NCI-H748 (cell line): ENCODE results near the gene SNRNP25.

Experiments used
- DNase-seq: peaks from one replicate; lab custom pipeline; 2025; ENCODE audit not compliant: unreplicated experiment; lab: John Stamatoyannopoulos, UW

Gene SNRNP25

DNA sequence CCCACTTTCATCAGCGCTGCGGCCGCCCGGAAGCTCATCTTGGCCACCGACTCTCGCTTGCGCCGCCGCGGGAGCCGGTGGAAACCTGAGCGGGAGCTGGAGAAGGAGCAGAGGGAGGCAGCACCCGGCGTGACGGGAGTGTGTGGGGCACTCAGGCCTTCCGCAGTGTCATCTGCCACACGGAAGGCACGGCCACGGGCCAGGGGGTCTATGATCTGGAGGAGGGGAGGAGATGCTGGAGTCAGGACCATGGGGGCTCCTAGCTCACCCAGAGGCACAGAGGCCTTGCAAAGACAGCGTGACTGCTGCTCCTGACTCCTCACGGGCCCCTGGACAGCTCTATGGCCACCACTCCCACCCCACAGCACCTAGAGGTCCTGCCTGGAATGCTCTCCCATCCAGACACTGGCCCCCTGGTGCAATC lies 9.4 kb downstream of the SNRNP25 start:
- no peak for DNase-seq

- no peak for DNase-seq
Observed at GRCh38 chr16:63466-63865, 9.8 kb downstream of the SNRNP25 start.

DNA sequence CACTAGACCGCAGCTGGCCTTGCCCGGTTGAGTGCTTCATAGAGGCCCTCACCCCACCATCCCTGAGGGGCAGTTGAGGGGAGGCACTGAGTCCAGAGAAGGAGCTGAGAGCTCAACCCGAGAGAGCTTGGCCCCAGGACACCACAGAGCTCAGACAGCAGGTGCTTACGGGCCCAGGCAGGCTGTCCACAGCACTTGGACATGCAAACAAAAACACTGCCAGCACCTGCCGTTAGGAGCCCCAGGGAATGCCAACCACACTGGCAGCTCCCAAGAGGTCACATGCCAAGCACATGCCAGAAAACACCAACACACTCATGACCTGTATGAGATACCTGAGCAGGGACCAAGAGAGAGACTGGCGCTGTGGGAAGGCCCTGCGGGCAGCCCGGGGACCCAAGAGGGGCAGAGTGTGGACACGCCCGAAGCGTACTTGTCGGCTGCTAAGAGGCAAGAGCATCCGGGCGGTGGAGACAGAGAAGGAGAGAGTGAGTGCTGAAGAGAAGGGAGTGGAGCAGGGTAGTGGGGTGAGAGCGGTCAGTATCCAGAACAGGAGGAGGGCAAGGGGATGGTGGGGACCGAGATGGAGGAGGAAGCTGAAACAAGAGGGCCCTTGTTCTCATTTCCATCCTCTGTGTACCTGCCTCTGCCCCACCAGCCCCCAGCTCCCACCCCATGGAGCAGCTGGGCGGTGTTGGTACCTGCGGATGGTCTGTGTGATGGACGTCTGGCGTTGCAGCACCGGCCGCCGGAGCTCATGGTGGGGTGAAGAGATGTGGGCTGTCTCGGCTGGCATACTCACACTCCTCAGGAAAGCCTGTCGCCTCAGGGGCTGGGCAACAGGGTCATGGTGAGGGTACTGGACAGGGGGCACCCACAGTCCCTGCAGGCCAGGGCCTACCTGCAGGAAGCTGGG lies 10.6 kb downstream of the SNRNP25 start:
- DNase-seq, result no peak

- no peak for DNase-seq
Observed at GRCh38 chr16:64914-65255, 11.3 kb downstream of the SNRNP25 start.

DNA sequence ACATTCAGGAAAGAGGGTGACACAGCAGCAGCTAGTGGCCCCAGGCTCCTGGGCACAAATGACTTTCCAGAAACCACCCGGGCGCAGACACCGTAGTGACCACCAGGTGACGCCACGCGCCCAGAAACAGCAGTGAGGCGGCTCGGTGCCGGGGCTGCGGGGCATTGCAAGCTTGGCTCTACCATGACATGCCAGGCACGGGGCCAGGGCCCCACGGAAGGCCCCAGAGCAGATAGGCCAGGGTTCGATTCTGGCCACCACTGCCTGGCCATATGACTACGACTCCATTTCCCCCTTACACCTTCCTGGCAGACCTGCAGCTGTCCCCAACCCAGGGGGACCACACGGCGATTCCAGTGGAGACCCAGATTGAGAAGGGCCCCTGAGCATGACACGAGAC lies 12.1 kb downstream of the SNRNP25 start:
- DNase-seq, result peak; percentile 53

DNA sequence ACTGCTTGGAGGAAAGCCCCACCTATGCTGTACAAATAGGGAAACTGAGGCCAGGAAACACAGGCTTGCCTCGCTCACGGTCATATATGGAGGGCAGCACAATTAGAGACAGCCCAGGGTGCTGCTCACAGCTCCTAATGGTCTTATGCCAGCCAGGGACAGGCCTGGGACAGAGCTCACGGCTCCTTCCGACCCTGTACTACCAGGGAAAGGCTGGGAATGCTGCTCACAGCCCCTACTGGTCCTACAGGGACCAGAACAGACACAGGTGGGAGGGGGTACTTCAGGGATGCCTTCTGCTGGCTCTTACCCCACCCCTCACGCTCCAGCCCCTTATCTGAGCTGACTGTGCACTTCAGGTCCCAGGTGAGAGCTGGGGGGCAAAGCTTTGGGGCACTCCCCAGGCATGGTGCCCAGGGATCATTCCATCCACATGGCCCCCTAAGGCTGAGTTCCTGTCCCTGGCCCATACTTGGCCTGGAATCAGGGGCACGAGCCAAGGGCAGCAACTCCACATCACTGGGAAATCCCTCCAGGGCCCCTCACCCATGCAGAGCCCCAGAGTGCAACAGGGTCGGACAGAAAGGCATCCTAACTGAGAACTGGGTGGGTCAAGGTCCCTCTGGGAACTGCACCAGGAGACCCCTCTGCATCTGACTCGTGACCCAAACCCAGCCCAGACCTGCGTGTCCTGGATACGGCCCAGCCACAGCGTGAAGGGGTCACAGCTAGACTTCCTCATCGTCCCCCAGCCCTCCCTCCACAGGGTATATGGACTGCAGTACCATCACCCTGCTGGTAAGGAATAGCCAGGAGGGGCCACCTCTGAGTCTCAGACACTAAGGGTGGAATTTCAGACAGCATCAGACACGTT lies 12.9 kb downstream of the SNRNP25 start:
- DNase-seq, result no peak

DNA sequence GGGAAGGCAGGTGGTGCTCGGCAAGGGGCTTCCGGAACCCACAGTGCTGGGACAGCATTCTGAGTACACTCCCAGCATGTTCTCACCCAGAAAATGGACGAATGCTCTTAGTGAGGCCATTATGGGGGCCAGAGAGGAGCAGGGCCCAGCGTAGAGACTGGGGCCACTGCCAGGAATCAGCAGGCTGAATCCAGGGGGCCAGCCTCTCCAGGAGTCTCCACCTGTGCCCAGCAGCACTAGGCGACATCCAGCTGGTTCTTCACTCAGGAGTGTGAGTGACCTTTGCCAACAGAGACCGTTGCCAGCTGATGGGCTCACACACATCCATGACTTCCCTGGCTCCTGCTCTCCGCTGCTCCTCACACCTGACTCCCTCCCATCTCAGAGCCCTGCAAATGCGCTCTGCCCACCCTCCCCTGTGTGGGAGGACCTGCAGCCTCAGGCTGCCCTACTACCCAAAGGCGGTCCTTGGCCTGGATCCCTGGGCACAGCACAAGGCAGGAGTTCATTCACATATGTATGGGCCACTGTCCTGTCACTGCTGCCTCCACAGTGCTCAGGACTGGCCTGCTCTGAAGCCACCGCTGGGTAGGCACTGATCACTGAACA lies 13.7 kb downstream of the SNRNP25 start:
- no peak for DNase-seq

DNA sequence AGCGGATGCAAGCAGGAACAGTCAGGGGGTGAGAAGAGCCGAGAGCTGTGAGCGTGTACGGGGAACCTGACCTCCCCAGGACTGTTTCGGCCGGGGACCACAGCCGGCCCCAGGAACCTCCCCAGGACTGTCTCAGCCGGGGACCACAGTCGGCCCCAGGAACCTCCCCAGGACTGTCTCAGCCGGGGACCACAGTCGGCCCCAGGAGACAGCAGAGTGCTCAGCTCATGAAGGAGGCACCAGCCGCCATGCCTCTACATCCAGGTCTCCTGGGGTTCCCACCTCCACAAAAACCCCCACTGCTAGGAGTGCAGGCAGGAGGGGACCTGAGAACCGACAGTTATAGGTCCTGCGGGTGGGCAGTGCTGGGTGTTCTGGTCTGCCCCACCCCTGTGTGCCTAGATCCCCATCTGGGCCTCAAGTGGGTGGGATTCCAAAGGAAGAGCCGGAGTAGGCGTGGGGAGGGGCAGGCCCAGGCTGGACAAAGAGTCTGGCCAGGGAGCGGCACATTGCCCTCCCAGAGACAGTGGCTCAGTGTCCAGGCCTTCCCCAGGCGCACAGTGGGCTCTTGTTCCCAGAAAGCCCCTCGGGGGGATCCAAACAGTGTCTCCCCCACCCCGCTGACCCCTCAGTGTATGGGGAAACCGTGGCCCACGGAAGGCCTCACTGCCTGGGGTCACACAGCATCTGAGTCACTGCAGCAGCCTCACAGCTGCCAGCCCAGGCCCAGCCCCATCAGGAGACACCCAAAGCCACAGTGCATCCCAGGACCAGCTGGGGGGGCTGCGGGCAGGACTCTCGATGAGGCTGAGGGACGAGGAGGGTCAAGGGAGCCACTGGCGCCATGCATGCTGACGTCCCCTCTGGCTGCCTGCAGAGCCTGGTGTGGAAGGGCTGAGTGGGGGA lies 14.5 kb downstream of the SNRNP25 start:
- no peak for DNase-seq

DNA sequence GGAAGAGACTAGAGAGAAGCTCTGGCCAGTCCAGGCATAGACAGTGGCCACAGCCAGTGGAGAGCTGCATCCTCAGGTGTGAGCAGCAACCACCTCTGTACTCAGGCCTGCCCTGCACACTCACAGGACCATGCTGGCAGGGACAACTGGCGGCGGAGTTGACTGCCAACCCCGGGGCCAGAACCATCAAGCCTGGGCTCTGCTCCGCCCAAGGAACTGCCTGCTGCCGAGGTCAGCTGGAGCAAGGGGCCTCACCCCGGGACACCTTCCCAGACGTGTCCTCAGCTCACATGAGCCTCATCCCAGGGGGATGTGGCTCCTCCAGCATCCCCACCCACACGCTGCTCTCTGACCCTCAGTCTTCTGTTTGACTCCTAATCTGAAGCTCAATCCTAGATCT lies 15.6 kb downstream of the SNRNP25 start:
- no peak for DNase-seq

- DNase-seq, result no peak
Observed at GRCh38 chr16:71210-71539, 17.5 kb downstream of the SNRNP25 start.

DNA sequence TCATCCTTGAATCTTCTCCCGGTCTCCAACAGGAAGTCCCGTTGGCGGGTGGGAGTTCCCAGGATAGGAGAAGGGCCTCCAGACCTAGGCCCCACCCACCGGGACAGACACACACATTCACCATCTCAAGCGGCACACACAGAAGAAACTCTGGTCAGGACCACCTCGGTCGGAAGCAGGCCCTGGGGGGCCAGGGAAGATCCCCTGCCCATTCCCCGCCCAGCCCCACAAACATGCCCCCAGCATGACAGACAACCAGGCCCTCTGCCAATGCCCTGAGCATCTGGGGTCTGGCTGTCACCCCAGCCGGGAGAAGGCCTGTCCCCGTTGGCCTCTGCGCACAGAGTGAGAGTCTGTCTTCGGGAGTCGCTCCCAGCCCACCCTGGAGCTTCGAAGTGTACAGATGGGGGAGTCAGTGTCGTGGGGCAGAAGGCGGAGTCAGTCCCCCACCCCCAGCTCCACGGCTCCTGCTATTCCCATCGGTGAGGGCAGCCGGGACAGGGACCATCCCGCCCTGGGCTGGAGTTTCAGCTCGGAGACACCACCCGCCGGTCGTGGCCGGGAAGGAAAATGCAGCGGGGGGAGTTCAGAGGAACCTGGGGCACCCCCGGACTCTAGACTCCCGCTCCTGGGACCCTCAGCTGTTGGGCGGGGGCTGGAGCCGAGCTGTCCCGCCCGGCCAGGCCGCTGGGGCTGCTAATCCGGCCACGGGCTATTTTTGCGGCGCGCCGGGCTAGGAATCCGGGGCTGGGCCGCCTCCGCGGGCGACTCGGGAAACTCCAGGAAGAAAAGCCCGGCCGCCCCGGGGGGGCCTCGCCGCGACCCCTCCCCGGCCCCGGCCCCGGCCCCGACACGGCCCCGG lies 18.1 kb downstream of the SNRNP25 start:
- DNase-seq, result peak; percentile 45

GRCh38 chr16:72561-73548 lies 19.2 kb downstream of the SNRNP25 start, which contains the start of gene RHBDF1:
Gene RHBDF1, minus strand, starts transcription at chr16:72631. Its CDS starts 7,616 bp downstream, at chr16:65015.
- DNase-seq, result peak; percentile 4

GRCh38 chr16:74051-74746 lies 20.6 kb downstream of the SNRNP25 start:
- DNase-seq, result no peak

DNA sequence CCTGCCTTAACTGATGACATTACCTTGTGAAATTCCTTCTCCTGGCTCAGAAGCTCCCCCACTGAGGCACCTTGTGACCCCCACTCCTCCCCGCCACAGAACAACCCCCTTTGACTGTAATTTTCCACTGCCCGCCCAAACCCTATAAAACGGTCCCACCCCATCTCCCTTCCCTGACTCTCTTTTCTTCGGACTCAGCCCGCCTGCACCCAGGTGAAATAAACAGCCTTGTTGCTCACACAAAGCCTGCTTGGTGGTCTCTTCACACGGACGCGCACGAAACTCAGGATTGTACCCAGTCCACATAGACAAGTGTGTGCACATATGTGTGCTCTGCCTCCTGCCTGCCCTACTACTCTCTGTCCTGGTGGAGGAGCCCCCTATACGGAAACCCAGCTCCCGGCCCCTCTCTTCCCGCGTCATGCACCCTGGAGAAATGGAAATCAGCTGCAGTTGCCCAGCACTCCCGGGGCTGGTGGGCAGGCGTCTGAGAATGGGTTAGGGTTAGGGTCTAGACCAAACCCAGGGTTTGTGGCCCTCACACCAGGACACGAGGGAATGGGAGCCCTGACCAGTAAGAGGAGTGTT lies 21.2 kb downstream of the SNRNP25 start:
- no peak for DNase-seq

GRCh38 chr16:75580-76501 lies 22.2 kb downstream of the SNRNP25 start:
- DNase-seq, result no peak

DNA sequence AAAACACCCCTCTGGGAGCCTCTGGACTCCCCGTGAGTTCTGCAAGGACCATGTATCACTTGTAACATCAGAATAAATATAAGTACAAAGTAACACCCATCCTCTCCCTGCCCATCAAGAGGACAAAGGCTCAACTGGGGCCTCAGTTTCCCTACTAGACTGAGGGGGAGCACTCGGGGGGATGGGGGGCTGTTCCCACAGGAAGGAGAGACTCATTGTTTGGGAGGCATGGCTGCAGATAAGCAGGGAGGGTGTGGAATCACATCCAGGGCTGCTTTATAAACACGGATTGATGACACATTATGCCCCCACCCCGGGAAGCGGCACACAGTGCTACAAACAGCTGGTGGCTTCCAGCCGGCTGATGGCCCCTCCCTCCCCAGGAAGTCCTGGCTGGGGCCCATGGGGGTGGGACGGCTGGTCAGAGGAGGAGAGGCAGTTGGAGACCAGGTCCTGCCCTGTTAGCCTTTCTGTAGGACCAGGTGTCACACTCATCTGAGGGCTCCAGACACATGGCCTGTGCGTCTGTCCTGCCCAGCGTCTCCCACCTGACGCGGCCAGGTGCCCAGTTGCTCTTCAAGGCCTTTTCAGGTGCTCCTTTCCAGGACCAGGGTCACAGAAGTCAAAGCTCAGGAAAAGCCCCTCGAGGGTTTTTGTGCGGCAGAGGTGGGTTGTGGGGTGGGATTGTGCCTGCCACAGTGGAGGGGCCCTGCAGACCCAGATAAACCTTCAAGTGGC lies 23.1 kb downstream of the SNRNP25 start:
- no peak for DNase-seq
